H1 (cell line): Measurements from ENCODE around the gene KPRP. TPM values are rescaled to one million over a fixed set of nuclear protein-coding genes. Genes with fewer than 3 reads are reported as not detected.

ENCODE experiments used
- ATF3 ChIP-seq: IDR thresholded peaks from 2 replicates; pipeline ENCODE4 v1.6.1; 2011; ENCODE audit warnings: low read depth, mild to moderate bottlenecking, low read length; ENCODE audit not compliant: insufficient read depth
- CBX5 ChIP-seq: fragments of 300-800, 300-1000 bp; sonication (generic); IDR thresholded peaks from 2 replicates; pipeline ENCODE4 v1.7.1; 2016; ENCODE audit warnings: antibody characterized with exemption, low read length, low read depth
- CBX8 ChIP-seq: fragments of 300-800, 300-1000 bp; sonication (generic); IDR thresholded peaks from 2 replicates; pipeline ENCODE4 v1.7.1; 2016; ENCODE audit warnings: low read depth, low read length, borderline replicate concordance
- CHD7 ChIP-seq: fragments of 300-600 bp; sonication (generic); IDR thresholded peaks from 2 replicates; pipeline ENCODE4 v1.7.1; 2012; ENCODE audit warnings: low read length, moderate library complexity, mild to moderate bottlenecking, inconsistent platforms; ENCODE audit not compliant: insufficient replicate concordance
- E2F6 ChIP-seq: IDR thresholded peaks from 2 replicates; pipeline ENCODE4 v1.6.1; 2012; ENCODE audit warnings: inconsistent platforms
- GTF2F1 ChIP-seq: IDR thresholded peaks from 2 replicates; pipeline ENCODE4 v1.6.1; 2012; ENCODE audit warnings: low read depth, low read length, improper control_type of control experiment, borderline replicate concordance
- JUN ChIP-seq: IDR thresholded peaks from 2 replicates; pipeline ENCODE4 v1.6.1; 2011; ENCODE audit warnings: low read depth, mild to moderate bottlenecking, improper control_type of control experiment, low read length
- SIN3A ChIP-seq, 2 experiments: IDR thresholded peaks in 1 of 2; conservative IDR thresholded peaks in 1 of 2; 2 replicates each; pipeline ENCODE4 v1.6.1; 2011 to 2012; ENCODE audit warnings: low read length in 2 of 2, improper control_type of control experiment in 1 of 2, low read depth in 1 of 2, mild to moderate bottlenecking in 1 of 2
- SUZ12 ChIP-seq: fragments of 200-600 bp; sonication (generic); IDR thresholded peaks from 2 replicates; pipeline ENCODE4 v1.6.1; 2012; ENCODE audit warnings: mild to moderate bottlenecking, inconsistent platforms, low read length, moderate library complexity, mixed read lengths
- TBP ChIP-seq: IDR thresholded peaks from 2 replicates; pipeline ENCODE4 v1.6.1; 2011; ENCODE audit warnings: low read depth, low read length, improper control_type of control experiment
- polyA plus RNA-seq, 7 experiments: library from polyadenylated mRNA; depleted of rRNA in 3 of 7; stranded (reverse) in 5 of 7; unstranded in 2 of 7; fragments of >200 nt in 5 of 7; fragments of 200-250 nt in 2 of 7; gene quantifications; 1 replicate in 5 of 7; 2 replicates in 1 of 7; 4 replicates in 1 of 7; pipeline versions ENCODE4 v1.2.1 to v1.2.3, GENCODE V29; 2011 to 2013; ENCODE audit warnings: missing spikeins in 2 of 7, mixed read lengths in 2 of 7
- total RNA-seq: library from RNA; stranded (reverse); fragmentation: NEBNext Ultra II Directional; extraction: Animal tissue kit (Norgen Biotek cat#: 25700); gene quantifications from 2 replicates; pipeline ENCODE4 v1.2.1, GENCODE V29; 2021

KPRP gene
- total and polyA plus RNA-seq, 2 of the 8 experiments (the other 6 are each of a cell fraction or from before 2014, with no cell fraction given): not detected

- TF ChIP-seq CHD7 (no peak), GTF2F1 (no peak), CBX8 (no peak), E2F6 (no peak), JUN (no peak), CBX5 (no peak), SIN3A (conservative IDR thresholded peaks at IDR 0.05 in 1 of 2, IDR thresholded peaks at IDR 0.05 in 1 of 2; ENCODE audit: low read depth in 1 of 2, low read length in 2 of 2) (no peak), SUZ12 (no peak), ATF3 (no peak), TBP (no peak)
Measured at GRCh38 chr1:152757747-152758146, at the start of gene KPRP (continued).
